ENCODE data around the gene SCN2A.
"Not testable (repeated sequence)": the region's sequence is repeated elsewhere in the genome, so short reads cannot be mapped to it uniquely, and the experiment has no call there.

The SCN2A gene

DNA sequence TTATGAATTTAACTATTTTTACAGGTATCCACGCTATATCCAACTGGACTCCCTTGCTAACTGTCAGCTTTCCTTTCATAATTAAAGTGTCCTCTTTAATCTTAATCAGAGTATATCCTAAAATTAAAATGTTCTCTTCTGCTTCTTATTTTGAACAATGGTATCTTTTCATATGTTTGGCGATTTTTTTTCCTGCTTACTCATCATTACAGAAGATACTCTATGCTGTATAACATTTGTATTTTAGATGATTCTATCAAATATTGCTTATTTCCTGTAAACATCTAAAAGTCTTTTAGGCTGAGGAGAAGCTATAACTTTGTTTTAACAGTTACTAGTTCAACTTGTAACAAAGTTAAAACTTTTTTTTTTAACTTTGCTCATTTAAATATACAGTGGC is 17.4 kb downstream of the SCN2A start:
- H3K9ac ChIP-seq (ENCODE audit: low read length) = no peak overlapping the region
- no peaks in the 10 kb centered on the region for H3K27me3 ChIP-seq (ENCODE audit: control insufficient read depth, insufficient read depth, low read length)
- H3K4me3 ChIP-seq (ENCODE audit: low read length) = no peak overlapping the region
- no peaks in the 10 kb centered on the region for H3K36me3 ChIP-seq (ENCODE audit: control insufficient read depth, low read depth, low read length)
- no peak overlapping the region for H3K27ac ChIP-seq (ENCODE audit: low read length)
- H3K4me1 ChIP-seq (ENCODE audit: control insufficient read depth, low read depth, low read length) = no peaks in the 10 kb centered on the region
- no peaks in the 10 kb centered on the region for H3K9me3 ChIP-seq (ENCODE audit: control insufficient read depth, low read depth, low read length)

GRCh38 chr2:165260347-165260746 is 21.1 kb downstream of the SCN2A start:
- H3K27me3 ChIP-seq (ENCODE audit: control insufficient read depth, insufficient read depth, low read length); H3K4me3 ChIP-seq (ENCODE audit: low read length); H3K4me1 ChIP-seq (ENCODE audit: control insufficient read depth, low read depth, low read length); H3K9ac ChIP-seq (ENCODE audit: low read length); H3K27ac ChIP-seq (ENCODE audit: low read length); H3K36me3 ChIP-seq (ENCODE audit: control insufficient read depth, low read depth, low read length); H3K9me3 ChIP-seq (ENCODE audit: control insufficient read depth, low read depth, low read length): not testable (repeated sequence)

DNA sequence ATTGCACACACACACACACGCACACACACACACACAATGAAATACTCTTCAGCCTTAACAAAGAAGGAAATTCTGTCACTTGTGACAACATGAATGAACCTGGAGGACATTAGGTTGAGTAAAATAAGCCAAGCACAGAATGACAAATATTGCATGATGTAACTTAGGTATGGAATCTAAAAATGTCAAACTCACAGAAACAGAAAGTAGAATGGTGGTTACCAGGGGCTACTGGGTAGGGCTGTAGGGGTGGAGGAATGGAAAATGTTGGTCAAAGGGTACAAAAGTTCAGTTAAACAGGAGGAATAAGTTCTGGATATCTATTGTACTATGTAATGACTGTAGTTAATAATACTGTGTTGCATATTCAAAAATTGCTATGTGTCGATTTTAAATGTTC is 29.5 kb downstream of the SCN2A start:
- H3K9me3 ChIP-seq (ENCODE audit: control insufficient read depth, low read depth, low read length) = no peaks in the 10 kb centered on the region
- no peaks in the 10 kb centered on the region for H3K4me1 ChIP-seq (ENCODE audit: control insufficient read depth, low read depth, low read length)
- no peak overlapping the region for H3K4me3 ChIP-seq (ENCODE audit: low read length)
- no peaks in the 10 kb centered on the region for H3K27me3 ChIP-seq (ENCODE audit: control insufficient read depth, insufficient read depth, low read length)
- no peak overlapping the region for H3K27ac ChIP-seq (ENCODE audit: low read length)
- H3K36me3 ChIP-seq (ENCODE audit: control insufficient read depth, low read depth, low read length) = no peaks in the 10 kb centered on the region
- no peak overlapping the region for H3K9ac ChIP-seq (ENCODE audit: low read length)

GRCh38 chr2:165273176-165273575 is 34.0 kb downstream of the SCN2A start:
- Histone ChIP-seq H3K27me3 (ENCODE audit: control insufficient read depth, insufficient read depth, low read length) (no peaks in the 10 kb centered on the region), H3K4me1 (ENCODE audit: control insufficient read depth, low read depth, low read length) (no peaks in the 10 kb centered on the region), H3K27ac (ENCODE audit: low read length) (no peak overlapping the region), H3K4me3 (ENCODE audit: low read length) (no peak overlapping the region), H3K9ac (ENCODE audit: low read length) (no peak overlapping the region), H3K9me3 (ENCODE audit: control insufficient read depth, low read depth, low read length) (no peaks in the 10 kb centered on the region), H3K36me3 (ENCODE audit: control insufficient read depth, low read depth, low read length) (no peaks in the 10 kb centered on the region)

- H3K9me3 ChIP-seq (ENCODE audit: control insufficient read depth, low read depth, low read length) = no peaks in the 10 kb centered on the region
- H3K9ac ChIP-seq (ENCODE audit: low read length) = no peak overlapping the region
- no peak overlapping the region for H3K27ac ChIP-seq (ENCODE audit: low read length)
- no peaks in the 10 kb centered on the region for H3K4me1 ChIP-seq (ENCODE audit: control insufficient read depth, low read depth, low read length)
- H3K27me3 ChIP-seq (ENCODE audit: control insufficient read depth, insufficient read depth, low read length) = no peaks in the 10 kb centered on the region
- no peaks in the 10 kb centered on the region for H3K36me3 ChIP-seq (ENCODE audit: control insufficient read depth, low read depth, low read length)
- no peak overlapping the region for H3K4me3 ChIP-seq (ENCODE audit: low read length)
Observed at GRCh38 chr2:165274698-165275097, 35.5 kb downstream of the SCN2A start.

- no peaks in the 10 kb centered on the region for H3K4me1 ChIP-seq (ENCODE audit: control insufficient read depth, low read depth, low read length)
- H3K36me3 ChIP-seq (ENCODE audit: control insufficient read depth, low read depth, low read length) = no peaks in the 10 kb centered on the region
- H3K4me3 ChIP-seq (ENCODE audit: low read length) = no peak overlapping the region
- H3K9ac ChIP-seq (ENCODE audit: low read length) = no peak overlapping the region
- H3K27me3 ChIP-seq (ENCODE audit: control insufficient read depth, insufficient read depth, low read length) = no peaks in the 10 kb centered on the region
- no peak overlapping the region for H3K27ac ChIP-seq (ENCODE audit: low read length)
- H3K9me3 ChIP-seq (ENCODE audit: control insufficient read depth, low read depth, low read length) = no peaks in the 10 kb centered on the region
Observed at GRCh38 chr2:165275932-165276331, 36.7 kb downstream of the SCN2A start.

DNA sequence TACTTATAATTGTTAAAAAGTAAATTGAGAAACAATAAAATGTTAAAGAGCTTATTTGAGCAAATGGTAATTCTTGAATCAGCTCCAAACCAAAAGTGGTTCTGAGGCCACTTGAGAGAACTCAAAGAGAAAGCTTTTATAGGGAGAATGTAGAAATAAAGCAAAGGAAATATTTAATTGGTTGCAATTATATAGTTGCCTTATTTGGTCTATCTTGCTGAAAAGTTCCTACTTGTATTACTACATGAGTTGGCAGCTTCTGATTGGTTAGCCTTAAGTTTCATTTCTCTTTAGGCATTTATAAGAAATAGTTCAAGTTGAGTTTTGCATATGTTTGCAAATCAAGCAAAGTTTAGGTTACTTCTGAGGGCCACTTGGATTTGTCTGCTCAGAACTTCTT is 38.1 kb downstream of the SCN2A start:
- Histone ChIP-seq H3K27ac (ENCODE audit: low read length) (no peak overlapping the region), H3K4me1 (ENCODE audit: control insufficient read depth, low read depth, low read length) (no peaks in the 10 kb centered on the region), H3K9ac (ENCODE audit: low read length) (no peak overlapping the region)

GRCh38 chr2:165277860-165278656 is 38.8 kb downstream of the SCN2A start:
- Histone ChIP-seq H3K9ac (ENCODE audit: low read length) (no peak overlapping the region), H3K9me3 (ENCODE audit: control insufficient read depth, low read depth, low read length) (no peaks in the 10 kb centered on the region), H3K4me1 (ENCODE audit: control insufficient read depth, low read depth, low read length) (no peaks in the 10 kb centered on the region), H3K36me3 (ENCODE audit: control insufficient read depth, low read depth, low read length) (no peaks in the 10 kb centered on the region), H3K27me3 (ENCODE audit: control insufficient read depth, insufficient read depth, low read length) (no peaks in the 10 kb centered on the region), H3K4me3 (ENCODE audit: low read length) (no peak overlapping the region), H3K27ac (ENCODE audit: low read length) (no peak overlapping the region)

More for the DNA sequence above, 38.1 kb downstream of the SCN2A start:
- Histone ChIP-seq H3K27me3 (ENCODE audit: control insufficient read depth, insufficient read depth, low read length) (no peaks in the 10 kb centered on the region), H3K36me3 (ENCODE audit: control insufficient read depth, low read depth, low read length) (no peaks in the 10 kb centered on the region), H3K4me3 (ENCODE audit: low read length) (no peak overlapping the region), H3K9me3 (ENCODE audit: control insufficient read depth, low read depth, low read length) (no peaks in the 10 kb centered on the region)

- Histone ChIP-seq H3K4me1 (ENCODE audit: control insufficient read depth, low read depth, low read length) (no peaks in the 10 kb centered on the region), H3K27me3 (ENCODE audit: control insufficient read depth, insufficient read depth, low read length) (no peaks in the 10 kb centered on the region), H3K4me3 (ENCODE audit: low read length) (no peak overlapping the region), H3K9me3 (ENCODE audit: control insufficient read depth, low read depth, low read length) (no peaks in the 10 kb centered on the region), H3K9ac (ENCODE audit: low read length) (no peak overlapping the region), H3K27ac (ENCODE audit: low read length) (no peak overlapping the region), H3K36me3 (ENCODE audit: control insufficient read depth, low read depth, low read length) (no peaks in the 10 kb centered on the region)
Observed at GRCh38 chr2:165280356-165280755, 41.1 kb downstream of the SCN2A start.

GRCh38 chr2:165281387-165281786 is 42.2 kb downstream of the SCN2A start:
- Histone ChIP-seq H3K9ac (ENCODE audit: low read length) (no peak overlapping the region), H3K4me3 (ENCODE audit: low read length) (no peak overlapping the region), H3K27me3 (ENCODE audit: control insufficient read depth, insufficient read depth, low read length) (no peaks in the 10 kb centered on the region), H3K36me3 (ENCODE audit: control insufficient read depth, low read depth, low read length) (no peaks in the 10 kb centered on the region), H3K9me3 (ENCODE audit: control insufficient read depth, low read depth, low read length) (no peaks in the 10 kb centered on the region), H3K27ac (ENCODE audit: low read length) (no peak overlapping the region), H3K4me1 (ENCODE audit: control insufficient read depth, low read depth, low read length) (no peaks in the 10 kb centered on the region)

- no peaks in the 10 kb centered on the region for H3K4me1 ChIP-seq (ENCODE audit: control insufficient read depth, low read depth, low read length)
- H3K27me3 ChIP-seq (ENCODE audit: control insufficient read depth, insufficient read depth, low read length) = no peaks in the 10 kb centered on the region
- H3K9me3 ChIP-seq (ENCODE audit: control insufficient read depth, low read depth, low read length) = no peaks in the 10 kb centered on the region
- H3K27ac ChIP-seq (ENCODE audit: low read length) = no peak overlapping the region
- H3K36me3 ChIP-seq (ENCODE audit: control insufficient read depth, low read depth, low read length) = no peaks in the 10 kb centered on the region
- no peak overlapping the region for H3K9ac ChIP-seq (ENCODE audit: low read length)
- H3K4me3 ChIP-seq (ENCODE audit: low read length) = no peak overlapping the region
Observed at GRCh38 chr2:165283342-165283741, 44.1 kb downstream of the SCN2A start.

- Histone ChIP-seq H3K9ac (ENCODE audit: low read length) (no peak overlapping the region), H3K4me1 (ENCODE audit: control insufficient read depth, low read depth, low read length) (no peaks in the 10 kb centered on the region), H3K27me3 (ENCODE audit: control insufficient read depth, insufficient read depth, low read length) (no peaks in the 10 kb centered on the region), H3K36me3 (ENCODE audit: control insufficient read depth, low read depth, low read length) (no peaks in the 10 kb centered on the region), H3K27ac (ENCODE audit: low read length) (no peak overlapping the region), H3K4me3 (ENCODE audit: low read length) (no peak overlapping the region), H3K9me3 (ENCODE audit: control insufficient read depth, low read depth, low read length) (no peaks in the 10 kb centered on the region)
Observed at GRCh38 chr2:165287094-165287778, 48.0 kb downstream of the SCN2A start.
